SK-N-SH (cell line): ENCODE data around the gene PDIA5.

Experiments used
- CTCF ChIP-seq: fragments of 200-600 bp; sonication (generic); IDR thresholded peaks from 2 replicates; pipeline ENCODE4 v1.6.1; 2017; ENCODE audit warnings: antibody characterized with exemption, mild to moderate bottlenecking, moderate library complexity
- EP300 ChIP-seq, 2 experiments: IDR thresholded peaks; 2 replicates each; pipeline versions ENCODE4 v1.4.0 to v1.6.1; 2012; ENCODE audit warnings: borderline replicate concordance in 1 of 2, low read depth in 1 of 2, low read length in 1 of 2
- EZH2phosphoT487 ChIP-seq: fragments of 200-600 bp; sonication (generic); IDR thresholded peaks from 2 replicates; pipeline ENCODE4 v1.6.1; 2017; ENCODE audit warnings: low read depth, mixed run types, mild to moderate bottlenecking, antibody characterized with exemption, moderate library complexity, borderline replicate concordance
- FOXM1 ChIP-seq: IDR thresholded peaks from 2 replicates; pipeline ENCODE4 v1.4.0; 2012; ENCODE audit warnings: low read depth, mild to moderate bottlenecking
- JUND ChIP-seq: IDR thresholded peaks from 2 replicates; pipeline ENCODE4 v1.4.0; 2012
- MAX ChIP-seq: IDR thresholded peaks from 2 replicates; pipeline ENCODE4 v1.4.0; 2012; ENCODE audit warnings: low read depth
- PBX3 ChIP-seq: IDR thresholded peaks from 2 replicates; pipeline ENCODE4; 2012
- TAF1 ChIP-seq: IDR thresholded peaks from 2 replicates; pipeline ENCODE4 v1.6.1; 2012; ENCODE audit warnings: low read depth, mild to moderate bottlenecking, low read length, moderate library complexity, borderline replicate concordance

DNA sequence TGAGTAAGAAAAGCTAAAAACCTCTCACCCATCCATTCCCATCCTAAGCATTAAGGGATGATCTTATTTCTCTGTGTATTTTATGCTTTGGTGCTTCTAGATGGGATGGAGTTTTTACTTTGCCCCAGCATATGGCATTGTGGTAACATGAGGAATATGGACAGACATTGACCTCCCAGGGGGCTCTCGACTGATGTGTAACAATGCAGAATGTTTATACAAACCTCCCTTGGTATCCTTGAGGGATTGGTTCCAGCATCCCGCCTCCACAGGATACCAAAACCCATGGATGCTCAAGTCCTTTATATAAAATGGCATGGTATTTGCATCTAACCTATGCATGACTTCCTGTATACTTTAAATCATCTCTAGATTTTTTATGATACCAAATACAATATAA, 21.6 kb downstream of the PDIA5 start:
- TF ChIP-seq EZH2phosphoT487 (no peak), CTCF (no peak), FOXM1 (no peak), TAF1 (no peak), MAX (no peak), PBX3 (no peak), JUND (no peak), EP300 (IDR thresholded peaks at IDR 0.05; ENCODE audit: borderline replicate concordance in 1 of 2, low read depth in 1 of 2, low read length in 1 of 2) (no peak)
